Motor neuron (in vitro differentiated cells): ENCODE data around the gene CCDC116. TPM values are rescaled to one million over a fixed set of nuclear protein-coding genes. Genes with fewer than 3 reads are reported as not detected.
"Not testable (repeated sequence)": the region's sequence is repeated elsewhere in the genome, so short reads cannot be mapped to it uniquely, and the experiment has no call there.

Experiments
- ATAC-seq, 8 experiments: fragments of 200-7000 bp; cut with Tn5 transposase; replicated peaks in 6 of 8; 2 replicates each; pipeline ENCODE4 v1.8.0; 2021; ENCODE audit warnings: mild to moderate bottlenecking in 8 of 8, moderate library complexity in 8 of 8
- H3K27ac ChIP-seq, 2 donors: fragments of 250-450 bp; sonication (Bioruptor Pico); 2 replicates each; pipeline ENCODE4 v1.9.0; 2021; ENCODE audit warnings: antibody characterized with exemption in 2 of 2, mild to moderate bottlenecking in 2 of 2, moderate library complexity in 1 of 2
- H3K4me1 ChIP-seq, 2 donors: fragments of 250-450 bp; sonication (Bioruptor Pico); replicated peaks in 1 of 2; 2 replicates each; pipeline ENCODE4 v1.6.1; 2021; ENCODE audit warnings: antibody characterized with exemption in 2 of 2, mild to moderate bottlenecking in 2 of 2, moderate library complexity in 1 of 2
- H3K4me3 ChIP-seq, 5 donors: fragments of 250-450 bp; sonication (Bioruptor Pico); 2 replicates each; pipeline ENCODE4 v1.9.0; 2021; ENCODE audit warnings: antibody characterized with exemption in 5 of 5, mild to moderate bottlenecking in 5 of 5, moderate library complexity in 4 of 5
- WGBS, 10 experiments: fragments of 450-650 bp; shearing (Covaris generic); methylation state at CpG; one replicate each; pipeline ENCODE4 v1.0.0; 2022; 5-methylcytosine and 5-hydroxymethylcytosine counted together
- in situ Hi-C, 9 experiments: fragments of 400-800 bp; cut with MboI; loops; one replicate each; pipeline ENCODE4 v1.15.0; 2021; ENCODE audit warnings: low sequenced_read_pairs in 9 of 9, low pct_unique_long_range_greater_than_20kb in 2 of 9; ENCODE audit not compliant: unreplicated experiment in 9 of 9
- total RNA-seq, 8 experiments: library from RNA; unstranded; fragments of 300-600 nt; gene quantifications; 2 replicates each; pipeline versions ENCODE4 v1.2.3 to v1.2.4, GENCODE V29; 2022

Gene CCDC116
- total RNA-seq, 8 experiments from 2014 or later, result 0.11 to 1.2 (median 0.31) TPM

DNA sequence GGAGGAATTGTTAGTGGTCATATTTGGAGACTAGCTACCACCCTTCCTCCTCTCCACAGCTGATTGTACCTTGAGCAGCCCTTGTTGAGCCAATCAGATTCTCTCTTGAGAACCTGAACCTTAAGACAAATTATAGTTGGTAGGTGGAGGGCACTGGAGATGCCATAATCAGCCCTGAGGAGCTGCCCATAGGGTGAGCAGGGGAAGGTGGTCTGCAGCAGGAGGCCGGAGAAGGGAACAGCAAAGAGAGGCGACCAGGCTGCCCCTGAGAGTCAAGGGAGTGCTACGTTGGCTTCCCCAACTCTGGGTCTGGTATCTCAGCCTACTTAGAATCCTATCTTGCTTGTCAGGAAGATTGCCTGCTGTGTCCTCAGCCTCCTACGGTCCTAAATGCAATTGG is 6.8 kb downstream of the CCDC116 start:
- in situ Hi-C loops, result no loop called here
- no peak for ATAC-seq
- H3K4me3 ChIP-seq, result no peak overlapping the region
- H3K4me1 ChIP-seq, result peaks cover 7 to 10% of the 10 kb centered on the region in 2 donors
- no peak overlapping the region for H3K27ac ChIP-seq
- WGBS, 10 experiments, result 45 to 83% (median 67%) methylated on average over 1 to 3 of the region's 4 CpGs; no CpG with 5 or more reads in 5 of the 10 experiments

DNA sequence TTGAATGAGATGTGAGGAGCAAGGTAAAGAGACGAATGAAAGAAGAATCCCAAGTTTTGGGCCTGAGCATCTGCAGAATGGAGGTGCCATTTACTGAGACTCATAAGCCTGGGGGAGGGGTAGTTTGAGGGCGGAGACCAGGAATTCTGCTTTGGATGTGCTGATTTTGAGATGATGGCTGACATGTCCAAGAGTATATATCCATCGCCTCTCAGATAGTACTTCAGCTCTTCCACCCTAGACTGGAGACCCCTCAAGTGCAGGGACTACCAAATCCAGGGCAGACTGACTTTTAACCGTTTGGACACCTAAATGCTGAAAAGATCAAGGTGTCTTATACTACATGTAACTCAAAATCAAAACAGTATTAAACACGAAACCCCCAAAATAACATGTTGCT is 8.2 kb downstream of the CCDC116 start:
- 25 to 100% (median 86%) methylated on average over 1 to 5 of the region's 5 CpGs for whole genome bisulfite sequencing, 10 experiments
- Histone ChIP-seq H3K4me1 (peaks cover 7 to 10% of the 10 kb centered on the region in 2 donors), H3K27ac (no peak overlapping the region), H3K4me3 (peak overlapping the region in 1 of 5 donors; percentile 71)
- ATAC-seq, result no peak
- in situ Hi-C loops, result no loop called here

DNA sequence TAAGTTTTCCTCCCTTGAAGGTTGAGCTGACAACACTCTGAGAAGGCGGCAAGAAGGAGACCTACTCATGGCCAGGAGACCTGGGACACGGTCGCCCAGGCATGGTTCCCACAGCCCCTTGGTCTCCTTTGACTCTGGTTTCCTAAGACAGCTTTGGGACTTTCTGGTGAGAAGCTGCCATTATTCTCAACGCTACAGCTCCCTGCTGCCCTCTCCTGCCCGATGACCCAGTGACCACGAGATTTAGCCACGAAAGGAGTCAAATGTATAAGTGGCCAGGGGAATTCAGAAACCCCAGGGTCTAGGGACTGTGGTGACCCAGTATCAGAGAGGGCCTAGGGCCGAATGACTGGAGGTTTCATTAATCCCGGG is 8.8 kb downstream of the CCDC116 start:
- H3K4me3 ChIP-seq, result peak overlapping the region; percentile 61 to 71 (median 67)
- 0 to 20% (median 0%) methylated on average over 3 to 7 of the region's 9 CpGs; no CpG with 5 or more reads in 3 of the 10 experiments for WGBS, 10 experiments
- in situ Hi-C loops, result no loop called here
- peak; percentile 26 to 50 (median 42) for ATAC-seq
- H3K4me1 ChIP-seq, result peaks cover 7 to 10% of the 10 kb centered on the region in 2 donors
- peak overlapping the region; percentile 50 to 65 for H3K27ac ChIP-seq

- Histone ChIP-seq H3K4me3 (peak within 1 kb of the TSS; percentile 61 to 71 (median 67)), H3K4me1 (peaks cover 7 to 10% of the 10 kb centered on the region in 2 donors), H3K27ac (peak within 1 kb of the TSS; percentile 71 to 73)
- in situ Hi-C loops, result no loop called here
- 0 to 8% (median 0%) methylated on average over 1 to 11 of the region's 76 CpGs; no CpG with 5 or more reads in 2 of the 10 experiments for WGBS, 10 experiments
- ATAC-seq, result peak; percentile 92 to 97 (median 96)
Observed at GRCh38 chr22:21641789-21642583, 9.4 kb downstream of the CCDC116 start, which contains the start of gene SDF2L1. Gene SDF2L1 (plus strand): TSS chr22:21642302. CDS start chr22:21642337, 35 bp downstream.

DNA sequence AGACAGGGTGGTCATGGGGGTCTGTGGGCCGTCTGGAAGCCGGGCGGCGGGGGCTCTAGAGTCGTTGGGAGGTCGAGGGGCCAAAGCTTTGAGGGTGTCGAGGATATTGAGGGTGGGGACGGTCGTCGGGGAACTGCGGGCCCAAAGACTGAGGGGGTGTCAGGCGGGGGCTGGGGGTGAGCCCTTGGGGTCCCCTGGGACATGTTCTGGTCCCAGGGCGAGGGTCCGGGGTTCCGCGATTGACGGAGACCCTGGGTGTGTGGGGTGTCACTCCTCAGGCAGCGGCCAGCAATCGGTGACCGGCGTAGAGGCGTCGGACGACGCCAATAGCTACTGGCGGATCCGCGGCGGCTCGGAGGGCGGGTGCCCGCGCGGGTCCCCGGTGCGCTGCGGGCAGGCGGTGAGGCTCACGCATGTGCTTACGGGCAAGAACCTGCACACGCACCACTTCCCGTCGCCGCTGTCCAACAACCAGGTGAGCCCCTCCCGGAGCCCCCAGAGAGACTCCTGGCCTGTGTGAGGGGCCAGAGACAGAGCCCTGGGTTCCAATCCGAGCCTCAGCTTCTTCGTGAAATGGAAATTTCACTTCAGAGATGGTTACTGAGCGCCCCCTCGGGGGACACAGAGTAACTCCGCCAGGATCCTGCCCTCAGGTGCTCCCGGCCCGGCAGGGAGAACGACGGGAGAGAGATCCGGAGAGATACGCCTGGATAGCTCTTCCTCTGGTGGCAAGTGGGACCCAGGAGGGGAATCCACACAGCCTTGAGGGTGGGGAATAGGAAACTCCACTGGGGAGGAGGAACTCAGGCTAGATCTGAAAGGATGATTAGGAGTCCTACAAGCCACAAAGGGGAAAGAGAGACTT is 10.3 kb downstream of the CCDC116 start:
- in situ Hi-C loops, result no loop called here
- 0 to 3% methylated on average over 2 to 7 of the region's 56 CpGs; no CpG with 5 or more reads in 8 of the 10 experiments for WGBS, 10 experiments
- Histone ChIP-seq H3K27ac (peak overlapping the region; percentile 71 to 73), H3K4me3 (peak overlapping the region; percentile 61 to 71 (median 67)), H3K4me1 (peaks cover 7 to 10% of the 10 kb centered on the region in 2 donors)
- peak in 3 of 8 experiments; percentile 5 to 8 (median 6) for ATAC-seq

DNA sequence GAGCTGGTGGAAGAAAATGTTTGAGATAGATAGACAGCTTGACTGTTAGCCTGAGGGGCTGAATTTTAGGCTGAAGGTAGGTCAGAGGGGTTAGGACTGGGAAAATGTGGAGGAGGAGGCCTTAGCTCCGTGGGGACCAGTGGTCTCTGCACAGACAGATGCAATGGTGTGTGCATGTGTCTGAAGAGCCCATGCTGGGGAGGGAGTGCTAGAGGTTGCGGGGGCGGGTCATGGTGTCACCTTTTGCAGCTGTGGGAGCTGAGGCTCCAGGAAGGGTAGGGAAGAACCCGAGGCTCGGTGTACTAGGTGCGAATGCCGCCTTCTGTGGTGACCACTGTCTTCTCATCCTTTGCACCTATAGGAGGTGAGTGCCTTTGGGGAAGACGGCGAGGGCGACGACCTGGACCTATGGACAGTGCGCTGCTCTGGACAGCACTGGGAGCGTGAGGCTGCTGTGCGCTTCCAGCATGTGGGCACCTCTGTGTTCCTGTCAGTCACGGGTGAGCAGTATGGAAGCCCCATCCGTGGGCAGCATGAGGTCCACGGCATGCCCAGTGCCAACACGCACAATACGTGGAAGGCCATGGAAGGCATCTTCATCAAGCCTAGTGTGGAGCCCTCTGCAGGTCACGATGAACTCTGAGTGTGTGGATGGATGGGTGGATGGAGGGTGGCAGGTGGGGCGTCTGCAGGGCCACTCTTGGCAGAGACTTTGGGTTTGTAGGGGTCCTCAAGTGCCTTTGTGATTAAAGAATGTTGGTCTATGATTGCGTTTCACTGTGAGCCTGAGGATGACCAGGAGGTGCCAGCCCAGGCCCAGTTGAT is 11.2 kb downstream of the CCDC116 start:
- Histone ChIP-seq H3K4me3 (peak overlapping the region in 4 of 5 donors; percentile 62 to 71 (median 68)), H3K4me1 (peaks cover 7 to 10% of the 10 kb centered on the region in 2 donors)
- in situ Hi-C loops, result no loop called here

GRCh38 chr22:21645513-21645912 is 13.0 kb downstream of the CCDC116 start:
- in situ Hi-C loops, result not testable (repeated sequence)

More for the DNA sequence above, 11.2 kb downstream of the CCDC116 start:
- H3K27ac ChIP-seq, result peak overlapping the region in 1 of 2 donors; percentile 12
- 40 to 100% (median 87%) methylated on average over 1 to 7 of the region's 22 CpGs; no CpG with 5 or more reads in 2 of the 10 experiments for WGBS, 10 experiments
- no peak for ATAC-seq

GRCh38 chr22:21646608-21647590 is 14.3 kb downstream of the CCDC116 start:
- H3K27ac ChIP-seq, result peak overlapping the region in 1 of 2 donors; percentile 0
- ATAC-seq, result peak in 3 of 8 experiments; percentile 2 to 7 (median 5)
- 0 to 100% (median 51%) methylated on average over 1 to 8 of the region's 14 CpGs; no CpG with 5 or more reads in 3 of the 10 experiments for WGBS, 10 experiments
- in situ Hi-C loops, result no loop called here
- peaks cover 7 to 12% of the 10 kb centered on the region in 2 donors for H3K4me1 ChIP-seq
- H3K4me3 ChIP-seq, result no peak overlapping the region

More at GRCh38 chr22:21645513-21645912, 13.0 kb downstream of the CCDC116 start:
- H3K4me3 ChIP-seq, ATAC-seq, H3K27ac ChIP-seq: not testable (repeated sequence)
- H3K4me1 ChIP-seq, result peaks cover 7 to 14% of the 10 kb centered on the region in 2 donors
- WGBS, 10 experiments, result 83 to 100% (median 100%) methylated on average over 1 to 5 of the region's 6 CpGs; no CpG with 5 or more reads in 6 of the 10 experiments

DNA sequence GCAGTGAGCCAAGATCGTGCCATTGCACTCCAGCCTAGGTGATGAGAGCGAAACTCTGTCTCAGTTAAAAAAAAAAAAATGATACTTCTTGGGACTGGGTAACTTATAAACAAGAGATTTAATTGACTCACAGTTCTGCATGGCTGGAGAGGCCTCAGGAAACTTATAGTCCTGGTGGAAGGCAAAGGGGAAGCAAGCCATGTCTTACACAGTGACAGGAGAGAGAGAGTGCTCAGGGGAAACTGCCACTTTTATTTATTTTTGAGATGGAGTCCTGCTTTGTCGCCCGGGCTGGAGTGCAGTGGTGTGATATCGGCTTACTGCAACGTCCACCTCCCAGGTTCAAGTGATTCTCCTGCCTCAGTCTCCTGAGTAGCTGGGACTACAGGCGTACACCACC is 17.7 kb downstream of the CCDC116 start:
- ATAC-seq, result no peak
- in situ Hi-C loops, result no loop called here
- Histone ChIP-seq H3K27ac (peak overlapping the region in 1 of 2 donors; percentile 16), H3K4me3 (peak overlapping the region in 1 of 5 donors; percentile 90), H3K4me1 (peaks cover 13 to 17% of the 10 kb centered on the region in 2 donors)
- 60 to 100% (median 85%) methylated on average over 1 to 7 of the region's 7 CpGs; no CpG with 5 or more reads in 5 of the 10 experiments for WGBS, 10 experiments

GRCh38 chr22:21650823-21651520 is 18.4 kb downstream of the CCDC116 start:
- H3K4me1 ChIP-seq, result peaks cover 13 to 17% of the 10 kb centered on the region in 2 donors
- H3K27ac ChIP-seq, result peak overlapping the region; percentile 7 to 92
- no peak for ATAC-seq
- peak overlapping the region; percentile 46 to 90 (median 56) for H3K4me3 ChIP-seq
- 0 to 22% (median 0%) methylated on average over 1 to 5 of the region's 6 CpGs; no CpG with 5 or more reads in 4 of the 10 experiments for WGBS, 10 experiments
- in situ Hi-C loops, result no loop called here
